Fibroblast of villous mesenchyme (primary cell): ENCODE measurements around the gene MAML1. TPM values are rescaled to one million over a fixed set of nuclear protein-coding genes. Genes with fewer than 3 reads are reported as not detected.
A peak's percentile ranks its signal among the peaks of the same experiment; 100 is the strongest.

Experiments
- DNase-seq: peaks from one replicate; pipeline ENCODE4 v3.0.0-alpha.2; 2010; ENCODE audit warnings: low read depth
- H3K4me3 ChIP-seq: 2 replicates; pipeline ENCODE4 v1.5.1; 2011; ENCODE audit warnings: low read depth, mild to moderate bottlenecking, low read length
- CTCF ChIP-seq: IDR thresholded peaks from 2 replicates; pipeline ENCODE4 v1.5.1; 2012; ENCODE audit warnings: low read depth, mild to moderate bottlenecking, low read length; ENCODE audit not compliant: insufficient read depth
- total RNA-seq: library from RNA; depleted of rRNA; stranded (reverse); fragments of >200 nt; gene quantifications from 2 replicates; pipeline ENCODE4 v1.2.3, GENCODE V29; 2012

Gene MAML1
- total RNA-seq, 1 donor: 12.1 TPM

GRCh38 chr5:179762781-179763176, 30.2 kb downstream of the MAML1 start:
- TF ChIP-seq CTCF: no peak
- peak; percentile 75 for DNase-seq
- H3K4me3 ChIP-seq: no peak overlapping the region

- peak; percentile 90 for TF ChIP-seq CTCF
- H3K4me3 ChIP-seq: no peak overlapping the region
- DNase-seq: peak; percentile 86
Observed at GRCh38 chr5:179763215-179763945, 30.8 kb downstream of the MAML1 start.

GRCh38 chr5:179764056-179764455, 31.4 kb downstream of the MAML1 start:
- H3K4me3 ChIP-seq: no peak overlapping the region
- DNase-seq: no peak
- no peak for TF ChIP-seq CTCF

GRCh38 chr5:179765400-179765799, 32.8 kb downstream of the MAML1 start:
- peak; percentile 87 for DNase-seq
- H3K4me3 ChIP-seq: no peak overlapping the region
- no peak for TF ChIP-seq CTCF

GRCh38 chr5:179766021-179766725, 33.6 kb downstream of the MAML1 start:
- no peak for TF ChIP-seq CTCF
- DNase-seq: no peak

GRCh38 chr5:179766726-179767455, 34.3 kb downstream of the MAML1 start:
- no peak for TF ChIP-seq CTCF
- no peak overlapping the region for H3K4me3 ChIP-seq
- no peak for DNase-seq

More at GRCh38 chr5:179766021-179766725, 33.6 kb downstream of the MAML1 start:
- H3K4me3 ChIP-seq: no peak overlapping the region
